Inferior parietal cortex (tissue), 1 donor: Measurements from ENCODE around the gene WDR6.

Source experiments
- DNase-seq: peaks from one replicate; pipeline ENCODE4 v3.0.0-alpha.2; 2016; ENCODE audit errors: extremely low spot score

Gene WDR6, protein sequence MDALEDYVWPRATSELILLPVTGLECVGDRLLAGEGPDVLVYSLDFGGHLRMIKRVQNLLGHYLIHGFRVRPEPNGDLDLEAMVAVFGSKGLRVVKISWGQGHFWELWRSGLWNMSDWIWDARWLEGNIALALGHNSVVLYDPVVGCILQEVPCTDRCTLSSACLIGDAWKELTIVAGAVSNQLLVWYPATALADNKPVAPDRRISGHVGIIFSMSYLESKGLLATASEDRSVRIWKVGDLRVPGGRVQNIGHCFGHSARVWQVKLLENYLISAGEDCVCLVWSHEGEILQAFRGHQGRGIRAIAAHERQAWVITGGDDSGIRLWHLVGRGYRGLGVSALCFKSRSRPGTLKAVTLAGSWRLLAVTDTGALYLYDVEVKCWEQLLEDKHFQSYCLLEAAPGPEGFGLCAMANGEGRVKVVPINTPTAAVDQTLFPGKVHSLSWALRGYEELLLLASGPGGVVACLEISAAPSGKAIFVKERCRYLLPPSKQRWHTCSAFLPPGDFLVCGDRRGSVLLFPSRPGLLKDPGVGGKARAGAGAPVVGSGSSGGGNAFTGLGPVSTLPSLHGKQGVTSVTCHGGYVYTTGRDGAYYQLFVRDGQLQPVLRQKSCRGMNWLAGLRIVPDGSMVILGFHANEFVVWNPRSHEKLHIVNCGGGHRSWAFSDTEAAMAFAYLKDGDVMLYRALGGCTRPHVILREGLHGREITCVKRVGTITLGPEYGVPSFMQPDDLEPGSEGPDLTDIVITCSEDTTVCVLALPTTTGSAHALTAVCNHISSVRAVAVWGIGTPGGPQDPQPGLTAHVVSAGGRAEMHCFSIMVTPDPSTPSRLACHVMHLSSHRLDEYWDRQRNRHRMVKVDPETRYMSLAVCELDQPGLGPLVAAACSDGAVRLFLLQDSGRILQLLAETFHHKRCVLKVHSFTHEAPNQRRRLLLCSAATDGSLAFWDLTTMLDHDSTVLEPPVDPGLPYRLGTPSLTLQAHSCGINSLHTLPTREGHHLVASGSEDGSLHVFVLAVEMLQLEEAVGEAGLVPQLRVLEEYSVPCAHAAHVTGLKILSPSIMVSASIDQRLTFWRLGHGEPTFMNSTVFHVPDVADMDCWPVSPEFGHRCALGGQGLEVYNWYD

DNA sequence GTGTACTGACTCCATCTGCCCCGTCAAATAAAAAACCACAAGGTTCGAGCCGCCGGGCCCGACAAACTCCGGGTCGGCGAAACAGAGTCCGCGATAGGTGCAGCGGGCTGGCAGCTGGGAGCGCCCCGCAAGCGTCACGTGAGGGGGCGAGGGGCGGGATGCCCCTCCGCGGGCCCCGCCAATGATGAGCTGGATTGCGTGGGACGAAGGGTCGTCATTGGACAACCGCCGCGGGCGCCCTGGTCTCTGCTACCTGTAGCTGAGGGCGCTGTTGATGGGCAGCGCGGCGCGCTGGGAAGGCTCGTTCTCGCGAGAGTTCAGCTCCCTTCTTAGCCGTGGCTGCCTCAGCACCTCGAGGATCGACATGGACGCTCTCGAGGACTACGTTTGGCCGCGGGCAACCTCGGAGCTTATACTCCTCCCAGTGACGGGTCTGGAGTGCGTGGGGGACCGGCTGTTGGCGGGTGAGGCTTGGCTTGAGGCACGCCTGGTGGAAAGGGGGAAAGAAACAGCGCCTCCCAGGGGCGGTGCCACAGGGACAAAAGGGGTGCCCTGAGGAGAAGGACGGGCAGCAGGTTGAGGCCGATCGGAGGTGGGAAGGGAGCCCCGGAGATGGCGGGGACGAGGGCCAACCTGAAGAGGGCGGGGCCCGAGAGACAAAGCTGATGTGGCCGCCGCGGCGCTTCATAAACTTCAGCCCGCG, at the start of gene WDR6:
Gene WDR6, plus strand, starts transcription at position 324 of the 703 bp plus-strand sequence. Its CDS starts 41 bp downstream, at position 365.
- DNase-seq: peak; percentile 94

DNA sequence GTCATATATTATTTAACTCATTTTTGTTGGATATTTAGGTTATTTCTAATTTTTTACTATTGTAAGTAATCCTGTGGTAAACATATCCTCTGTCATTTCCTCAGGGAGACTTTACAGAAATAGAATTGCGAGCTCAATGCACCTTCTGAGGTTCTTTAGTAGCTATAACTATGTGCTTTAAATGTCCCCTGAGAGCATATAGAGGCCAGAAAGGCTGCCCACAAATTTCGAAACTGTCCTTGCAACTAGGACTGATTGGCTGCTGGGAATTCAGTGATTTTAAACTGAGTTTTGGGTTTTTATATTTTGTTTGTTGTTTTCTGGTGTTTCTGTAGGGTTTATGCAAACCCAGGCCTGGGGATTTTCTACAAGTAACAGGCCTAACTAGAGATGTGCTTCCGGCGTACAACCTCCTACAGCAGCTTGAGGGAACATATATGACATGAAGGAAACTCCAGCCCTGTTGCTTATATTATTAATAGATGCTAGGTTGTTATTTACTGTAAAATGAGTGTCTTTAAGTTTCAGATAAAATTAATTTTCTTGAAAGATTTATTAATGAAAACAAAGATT, 46.3 kb upstream of the WDR6 start:
- DNase-seq: no peak

- DNase-seq: no peak
Observed at GRCh38 chr3:48962340-48962739, 44.9 kb upstream of the WDR6 start.

DNA sequence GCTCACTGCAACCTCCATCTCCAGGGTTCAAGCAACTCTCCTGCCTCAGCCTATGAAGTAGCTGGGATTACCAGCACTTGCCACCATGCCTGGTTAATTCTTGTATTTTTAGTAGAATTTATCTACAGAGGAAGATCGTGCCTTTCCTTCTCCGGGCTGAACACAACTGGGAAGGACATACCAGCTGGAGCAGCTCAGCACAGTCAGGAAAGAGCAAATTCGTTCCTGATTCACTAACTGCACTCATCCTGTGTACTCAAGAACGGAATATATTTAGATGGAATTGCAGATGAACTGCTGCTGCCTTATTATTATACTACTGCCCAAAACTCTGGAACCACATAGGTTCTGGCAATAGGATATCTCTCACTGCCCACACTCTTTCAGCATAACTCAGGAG, 44.3 kb upstream of the WDR6 start:
- DNase-seq: peak; percentile 19

- DNase-seq: no peak
Observed at GRCh38 chr3:48963591-48963990, 43.6 kb upstream of the WDR6 start.

- DNase-seq: no peak
Observed at GRCh38 chr3:48966367-48966766, 40.8 kb upstream of the WDR6 start.

DNA sequence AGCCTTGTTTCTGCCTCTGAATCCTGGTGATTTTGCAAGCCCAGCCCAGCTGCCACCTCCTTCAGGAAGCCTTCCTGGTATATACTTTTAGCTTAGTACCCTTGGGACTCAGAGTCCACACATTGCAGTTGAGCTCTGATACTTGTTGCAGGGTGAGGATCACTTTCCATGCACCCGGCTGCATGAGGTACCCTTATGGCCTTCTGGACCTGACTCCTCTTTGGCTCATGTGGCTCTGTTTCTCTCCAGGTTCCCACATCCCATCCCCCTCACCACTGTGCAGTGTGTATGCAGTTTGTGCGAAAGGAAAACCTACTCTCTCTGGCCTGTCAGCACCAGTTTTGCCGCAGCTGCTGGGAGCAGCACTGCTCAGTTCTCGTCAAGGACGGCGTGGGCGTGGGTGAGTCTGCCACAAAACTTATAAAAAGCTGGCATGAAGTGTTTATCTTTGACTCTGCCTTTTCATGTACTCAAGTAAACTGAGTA, 40.3 kb upstream of the WDR6 start:
- peak; percentile 13 for DNase-seq

DNA sequence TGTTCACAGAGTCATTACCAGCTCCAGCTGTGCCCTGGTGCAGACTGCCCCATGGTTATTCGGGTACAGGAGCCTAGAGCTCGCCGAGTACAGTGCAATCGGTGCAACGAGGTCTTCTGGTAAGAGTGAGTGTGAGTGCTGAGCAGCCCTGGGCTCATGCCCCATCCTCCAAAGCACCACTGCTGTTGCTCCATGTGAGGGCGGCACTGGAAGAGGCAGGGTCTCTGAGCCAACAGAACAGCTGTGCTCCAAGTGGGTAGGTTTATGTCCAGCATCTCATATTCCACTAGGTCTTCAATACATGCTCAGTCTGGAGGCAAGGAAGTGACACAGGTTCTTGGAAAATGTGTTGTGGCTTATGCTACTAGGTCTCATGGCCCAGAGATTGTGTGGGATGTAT, 36.6 kb upstream of the WDR6 start:
- no peak for DNase-seq

DNA sequence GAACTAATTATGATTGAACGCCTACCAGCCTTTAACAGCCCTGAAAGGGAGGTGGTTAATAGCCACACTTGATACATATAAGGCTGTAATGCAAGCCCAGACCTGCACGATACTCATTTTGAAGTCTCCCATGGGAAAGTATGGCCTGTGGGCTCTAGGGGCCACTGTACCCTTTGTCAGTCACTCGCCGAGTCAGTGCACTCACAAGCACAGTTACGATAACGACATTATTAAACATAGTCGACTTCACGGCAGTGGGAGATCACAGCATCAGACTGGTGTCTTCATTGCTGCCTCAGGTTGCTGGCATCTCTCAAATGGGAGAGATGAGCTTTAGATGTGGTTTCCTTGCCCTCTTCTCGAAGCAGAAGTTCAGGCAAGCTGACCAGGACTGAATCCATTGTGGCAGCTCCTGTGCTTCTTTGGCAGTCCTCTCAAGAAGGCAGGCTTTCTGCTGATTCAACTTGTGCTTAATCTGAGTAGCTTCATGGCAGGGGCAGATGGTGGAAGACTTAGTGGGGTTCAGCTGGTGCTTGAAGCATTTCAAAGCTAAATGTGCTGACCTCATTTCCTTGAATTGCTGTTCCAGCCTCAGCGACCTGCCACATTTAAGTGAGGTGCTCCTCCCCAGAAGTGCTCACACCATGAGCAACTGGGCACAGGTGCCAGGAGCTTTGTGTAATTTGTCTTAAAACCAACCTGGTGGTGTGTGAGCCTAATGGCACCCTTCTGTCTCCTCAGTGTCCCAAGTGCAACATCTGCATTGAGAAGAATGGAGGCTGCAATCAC, 32.9 kb upstream of the WDR6 start:
- no peak for DNase-seq

GRCh38 chr3:48979451-48979850, 27.7 kb upstream of the WDR6 start:
- DNase-seq: no peak

GRCh38 chr3:48980295-48980694, 26.9 kb upstream of the WDR6 start:
- DNase-seq: no peak

GRCh38 chr3:48982016-48982415, 25.2 kb upstream of the WDR6 start:
- DNase-seq: no peak

GRCh38 chr3:48982686-48983085, 24.5 kb upstream of the WDR6 start:
- no peak for DNase-seq

GRCh38 chr3:48983096-48983495, 24.1 kb upstream of the WDR6 start:
- no peak for DNase-seq

DNA sequence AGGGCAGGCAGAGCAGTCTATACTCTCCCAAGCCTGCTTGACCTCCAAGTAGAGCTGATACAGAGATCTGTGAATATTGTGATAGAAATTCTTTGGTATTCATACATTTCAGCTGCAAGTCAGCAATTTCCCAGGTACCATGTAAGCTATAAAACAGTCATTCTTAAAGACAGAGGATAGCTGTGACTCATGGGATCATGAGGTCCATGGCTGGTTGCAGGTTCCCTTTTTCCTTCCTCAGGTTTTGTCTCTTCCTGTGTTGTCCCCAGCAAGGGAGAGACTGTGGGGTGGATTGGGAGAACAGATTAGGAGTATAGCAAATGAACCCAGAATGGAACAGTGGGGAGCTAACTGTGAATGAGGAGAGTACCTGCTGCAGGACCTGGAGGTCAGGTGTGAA, 22.5 kb upstream of the WDR6 start:
- DNase-seq: no peak

GRCh38 chr3:48985831-48986376, 21.3 kb upstream of the WDR6 start:
- DNase-seq: no peak

DNA sequence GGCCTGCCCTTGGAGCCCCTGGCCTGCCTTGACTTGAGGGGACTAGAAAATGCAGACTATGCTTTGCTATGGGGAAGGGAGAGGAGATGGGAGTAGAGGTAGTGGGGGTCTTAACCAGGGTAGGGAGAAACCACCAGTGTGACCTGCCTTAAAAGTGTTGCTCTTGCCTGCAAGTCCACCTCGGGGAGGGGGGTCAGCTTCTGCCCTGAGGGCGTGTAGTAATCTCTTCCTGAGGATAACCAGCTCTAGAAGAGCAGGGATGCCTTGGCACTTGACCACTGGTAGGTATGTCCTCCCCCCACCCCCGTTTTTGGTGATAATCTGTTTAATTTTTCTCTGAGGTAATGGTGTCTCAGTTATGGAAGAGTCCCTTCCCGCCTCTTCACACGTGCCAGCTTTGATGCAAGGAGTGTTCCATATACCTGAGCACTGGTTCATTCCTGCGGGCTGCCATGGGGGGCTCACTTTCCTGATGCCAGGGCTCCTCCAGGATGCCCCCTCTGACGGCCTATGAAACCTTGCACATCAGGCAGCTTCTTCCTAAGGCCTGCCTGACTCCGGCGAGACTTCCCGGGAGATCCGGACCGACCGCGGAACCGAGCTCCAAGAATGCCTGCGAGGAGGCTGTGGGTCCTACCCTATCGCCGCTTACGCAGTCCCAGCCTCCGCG, 17.9 kb upstream of the WDR6 start:
- DNase-seq: peak; percentile 8

GRCh38 chr3:48989796-48990635, 17.2 kb upstream of the WDR6 start, which contains the start of gene P4HTM:
TSS of gene P4HTM (plus strand) at chr3:48990241. CDS start at chr3:48990257, 16 bp downstream.
- peak; percentile 81 for DNase-seq
